AML-193 (cell line): ENCODE results near the gene RAB36.

Experiments
- DNase-seq, 2 experiments: peaks; one replicate each; lab custom pipeline; 2025; lab: John Stamatoyannopoulos, UW

The RAB36 gene

GRCh38 chr22:23206915-23207314 lies 61.6 kb downstream of the RAB36 start:
- no peak for DNase-seq

- DNase-seq = no peak
These were observed 62.6 kb downstream of the RAB36 start for GRCh38 chr22:23207729-23208393.

DNA sequence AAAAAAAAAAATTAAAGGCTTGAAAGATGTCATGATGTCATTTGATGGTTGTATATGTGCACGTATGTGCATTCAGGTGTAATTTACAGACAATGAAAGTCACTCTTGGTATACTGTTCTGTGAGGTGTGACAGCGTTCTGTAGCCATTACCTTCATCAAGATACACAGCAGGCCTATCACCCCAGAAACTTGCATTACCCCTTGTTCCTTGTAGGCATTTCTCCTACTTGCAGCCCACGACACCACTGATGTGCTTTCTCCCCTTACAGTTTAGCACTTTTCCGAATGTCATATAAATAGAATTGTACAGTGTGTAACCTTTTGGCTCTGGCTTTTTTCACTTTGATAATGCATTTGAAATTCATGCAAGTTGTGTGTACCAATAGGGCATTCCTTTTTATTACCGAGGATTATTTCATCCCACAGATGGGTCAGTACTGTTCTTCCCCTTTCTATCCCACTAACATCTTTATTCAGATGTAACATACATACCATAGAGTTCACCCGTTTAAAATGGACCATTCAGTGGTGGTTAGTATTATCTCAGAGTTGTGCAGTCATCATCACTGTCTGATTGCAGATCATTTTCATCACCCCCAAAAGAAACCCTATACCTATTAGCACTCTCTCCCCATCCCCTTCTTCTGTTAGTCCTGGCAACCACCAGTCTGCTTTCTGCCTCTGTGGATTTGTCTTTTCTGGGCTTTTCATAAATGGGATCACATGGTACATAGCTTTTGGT lies 65.3 kb downstream of the RAB36 start:
- no peak for DNase-seq

DNA sequence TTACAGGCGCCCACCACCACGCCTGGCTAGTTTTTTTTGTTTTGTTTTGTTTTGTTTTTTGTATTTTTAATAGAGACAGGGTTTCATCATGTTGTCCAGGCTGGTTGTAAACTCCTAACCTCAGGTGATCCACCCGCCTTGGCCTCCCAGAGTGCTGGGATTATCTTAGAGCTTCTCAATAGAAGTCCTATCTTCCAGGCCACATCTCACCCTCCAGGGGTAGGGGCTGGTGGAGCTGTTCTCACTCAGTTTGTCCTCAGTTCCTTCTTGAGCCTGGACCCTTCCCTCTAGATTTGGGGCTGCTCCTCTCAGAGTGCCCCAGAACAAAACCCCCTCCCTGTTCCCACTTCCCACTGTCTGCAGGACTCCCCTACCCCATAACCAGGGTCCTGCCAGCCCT lies 66.3 kb downstream of the RAB36 start:
- no peak for DNase-seq

DNA sequence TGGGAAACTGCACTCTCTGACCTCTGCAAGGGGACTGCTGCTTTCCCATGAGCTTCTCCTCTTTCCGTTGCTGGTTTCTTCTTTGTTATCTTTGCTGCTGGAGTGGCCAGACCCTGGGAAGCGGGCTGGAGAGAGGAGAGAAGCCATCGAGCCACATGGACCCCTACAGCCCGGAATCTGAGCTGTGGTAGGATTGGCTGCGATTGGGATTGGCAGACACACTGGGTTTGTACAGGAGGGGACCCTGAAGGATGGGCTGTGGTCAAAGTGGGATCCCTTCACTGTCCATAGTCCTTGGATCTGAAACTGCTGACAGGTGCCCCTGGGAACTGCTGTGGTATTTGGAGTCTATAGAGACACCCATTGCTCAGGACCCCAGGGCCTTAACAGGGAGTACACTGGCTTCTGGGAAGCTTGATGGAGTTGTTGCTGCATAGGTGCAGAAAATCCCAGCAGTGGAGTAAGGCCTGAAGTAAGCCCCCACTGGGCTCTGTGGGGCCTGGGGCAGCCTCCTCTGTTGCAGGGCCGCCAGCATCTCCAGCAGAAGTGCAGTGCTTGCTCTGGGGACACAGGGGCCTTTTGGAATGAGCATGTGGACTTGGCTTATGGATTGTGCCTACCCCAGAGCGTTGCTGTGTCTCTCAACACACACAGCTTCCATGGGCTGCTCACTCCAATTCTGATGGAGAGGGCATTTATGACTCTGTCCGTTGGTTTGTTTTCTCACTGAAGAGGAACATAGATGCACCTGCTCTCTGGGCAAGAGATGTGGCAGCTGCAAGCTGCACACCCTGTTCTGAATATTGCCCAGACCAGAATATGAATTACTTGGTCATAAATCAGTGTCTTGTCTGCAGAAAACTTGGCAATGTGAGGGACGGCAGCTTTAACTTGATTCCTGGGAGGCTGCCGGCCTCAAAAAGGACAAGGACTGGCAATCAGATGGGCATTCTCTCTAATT lies 67.1 kb downstream of the RAB36 start:
- no peak for DNase-seq

DNA sequence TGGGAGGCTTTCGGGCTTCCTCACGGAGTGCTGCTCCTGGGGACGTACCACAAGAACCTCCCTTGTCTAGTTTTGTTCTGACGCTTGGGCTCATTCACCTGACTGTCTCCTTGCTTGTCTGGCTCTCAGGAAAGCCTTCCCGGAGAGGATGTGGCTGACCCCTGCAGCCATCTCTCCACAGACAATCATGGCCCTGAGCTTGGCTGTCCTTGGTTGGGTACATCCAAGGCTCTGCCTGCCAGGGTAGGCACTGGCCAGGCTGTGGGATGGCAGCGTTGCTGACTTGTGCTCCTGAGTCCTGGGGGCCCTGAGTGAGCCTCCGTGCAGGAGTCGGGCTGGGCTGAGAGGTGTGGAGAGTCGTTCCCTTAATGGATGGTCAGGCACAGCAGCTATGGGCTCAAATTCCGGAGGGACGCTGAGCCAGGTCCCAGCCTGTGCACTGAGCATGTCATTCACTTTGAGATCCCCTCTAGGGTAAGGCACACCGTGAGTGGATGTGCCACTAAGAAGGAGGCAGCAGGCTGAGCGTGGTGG lies 67.8 kb downstream of the RAB36 start:
- DNase-seq = no peak

- no peak for DNase-seq
These were observed 68.5 kb downstream of the RAB36 start for GRCh38 chr22:23213581-23214334.
